22Rv1 (cell line): Measurements from ENCODE around the gene CTSH.

ENCODE experiments used
- H3K27ac ChIP-seq: fragments of 450-650 bp; 2 replicates; pipeline ENCODE4 v1.5.1; 2017
- ZFX ChIP-seq: fragments of 450-650 bp; IDR thresholded peaks from 2 replicates; pipeline ENCODE4 v1.6.1; 2017; ENCODE audit warnings: antibody characterized with exemption, borderline replicate concordance
- TF ChIP-seq, protein P1 (sequence below): fragments of 450-650 bp; IDR thresholded peaks from 2 replicates; pipeline ENCODE4 v1.5.1; 2017; ENCODE audit warnings: mild to moderate bottlenecking

The CTSH gene

DNA sequence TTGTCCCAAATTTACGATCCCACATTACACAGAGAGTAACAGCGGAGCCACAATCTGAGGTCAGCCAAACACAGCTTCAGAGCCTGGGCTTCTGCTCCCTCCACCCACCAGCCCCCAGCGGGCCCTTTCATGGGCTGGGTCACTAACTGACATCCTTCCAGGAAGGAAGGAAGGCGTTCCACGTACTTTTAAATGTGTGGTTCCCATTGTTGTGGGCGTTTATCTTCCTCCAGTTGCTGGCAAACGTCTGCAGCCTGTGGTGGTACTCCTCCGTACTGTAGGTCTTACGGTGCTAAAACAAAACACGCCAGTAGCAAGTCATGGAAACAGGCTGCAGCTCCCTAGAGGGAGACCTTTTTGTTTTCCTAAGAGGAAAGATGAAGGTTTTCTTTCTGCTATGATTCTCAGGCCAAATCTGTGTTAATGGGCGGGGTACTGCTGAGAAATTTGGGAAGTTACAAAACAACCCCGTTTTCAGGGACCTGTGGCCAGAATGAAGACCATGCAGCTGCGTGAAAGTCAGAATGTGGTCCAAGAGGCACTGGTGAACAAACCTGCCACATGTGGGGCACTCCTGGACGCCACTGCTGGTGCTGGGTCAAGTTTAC, 7.6 kb downstream of the CTSH start:
- no peak for TF ChIP-seq ZFX
- TF ChIP-seq, protein P1, sequence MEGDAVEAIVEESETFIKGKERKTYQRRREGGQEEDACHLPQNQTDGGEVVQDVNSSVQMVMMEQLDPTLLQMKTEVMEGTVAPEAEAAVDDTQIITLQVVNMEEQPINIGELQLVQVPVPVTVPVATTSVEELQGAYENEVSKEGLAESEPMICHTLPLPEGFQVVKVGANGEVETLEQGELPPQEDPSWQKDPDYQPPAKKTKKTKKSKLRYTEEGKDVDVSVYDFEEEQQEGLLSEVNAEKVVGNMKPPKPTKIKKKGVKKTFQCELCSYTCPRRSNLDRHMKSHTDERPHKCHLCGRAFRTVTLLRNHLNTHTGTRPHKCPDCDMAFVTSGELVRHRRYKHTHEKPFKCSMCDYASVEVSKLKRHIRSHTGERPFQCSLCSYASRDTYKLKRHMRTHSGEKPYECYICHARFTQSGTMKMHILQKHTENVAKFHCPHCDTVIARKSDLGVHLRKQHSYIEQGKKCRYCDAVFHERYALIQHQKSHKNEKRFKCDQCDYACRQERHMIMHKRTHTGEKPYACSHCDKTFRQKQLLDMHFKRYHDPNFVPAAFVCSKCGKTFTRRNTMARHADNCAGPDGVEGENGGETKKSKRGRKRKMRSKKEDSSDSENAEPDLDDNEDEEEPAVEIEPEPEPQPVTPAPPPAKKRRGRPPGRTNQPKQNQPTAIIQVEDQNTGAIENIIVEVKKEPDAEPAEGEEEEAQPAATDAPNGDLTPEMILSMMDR = no peak
- H3K27ac ChIP-seq = no peak overlapping the region

DNA sequence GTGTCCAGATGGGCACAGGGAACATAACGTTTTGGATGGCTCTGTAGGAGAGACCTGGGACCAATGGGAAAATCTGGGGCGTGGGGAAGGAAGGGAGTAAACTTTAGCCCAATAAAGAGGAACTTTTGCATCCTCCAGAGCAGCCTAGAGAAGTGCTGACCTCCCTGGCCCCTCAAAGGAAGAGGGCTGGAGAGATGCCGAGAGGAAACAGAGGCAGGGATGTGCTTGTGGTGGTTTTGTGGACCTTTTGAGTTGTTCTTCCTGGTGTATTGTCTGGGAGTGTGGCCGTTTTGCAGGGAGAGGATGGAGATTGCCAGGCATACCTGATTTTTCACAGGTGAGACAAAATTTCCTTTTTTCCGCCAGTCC, 10.2 kb downstream of the CTSH start:
- TF ChIP-seq, protein P1 = no peak
- TF ChIP-seq ZFX = no peak
- H3K27ac ChIP-seq = no peak overlapping the region

DNA sequence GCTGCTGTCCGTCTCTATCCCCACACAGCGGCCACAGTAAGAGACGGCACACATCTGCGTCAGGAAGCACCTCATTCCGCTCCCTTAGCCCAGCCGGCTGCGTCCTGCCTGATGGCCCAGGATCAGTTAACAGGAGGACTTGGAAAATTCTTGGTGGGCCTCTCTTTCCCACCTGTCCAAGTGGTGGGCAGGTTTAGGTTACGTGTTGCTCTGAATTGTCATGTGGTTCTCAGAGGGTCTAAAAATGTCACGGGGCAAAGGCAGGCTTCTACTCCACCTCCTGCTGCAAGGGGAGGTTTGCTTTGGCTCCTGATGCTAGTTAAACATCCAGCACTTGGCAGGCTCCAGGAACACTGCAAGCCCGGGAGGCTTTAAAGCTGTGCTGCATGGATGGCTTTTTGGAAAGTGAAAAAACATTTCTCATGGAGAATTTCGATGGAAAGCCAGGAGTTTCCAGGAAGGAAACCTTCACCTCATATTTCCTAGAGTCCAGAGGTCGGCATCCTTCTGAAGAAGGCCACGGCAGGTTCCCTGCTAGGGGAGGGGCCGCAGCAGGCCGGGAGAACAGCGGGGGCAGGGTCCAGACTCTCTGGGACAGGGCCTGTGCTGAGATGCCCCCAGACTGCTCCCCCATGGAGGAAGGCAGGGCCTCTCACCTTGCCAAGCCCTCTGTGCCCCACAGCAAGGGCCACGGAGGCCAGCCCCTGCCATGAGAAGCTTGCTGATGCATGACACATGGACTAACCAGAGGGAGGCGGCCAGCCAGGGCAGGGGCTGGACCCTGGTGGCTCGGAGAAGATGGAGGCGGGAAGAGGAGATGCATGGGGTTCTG, 10.8 kb downstream of the CTSH start:
- TF ChIP-seq, protein P1 = no peak
- no peak for TF ChIP-seq ZFX
- peak overlapping the region; percentile 47 for H3K27ac ChIP-seq

DNA sequence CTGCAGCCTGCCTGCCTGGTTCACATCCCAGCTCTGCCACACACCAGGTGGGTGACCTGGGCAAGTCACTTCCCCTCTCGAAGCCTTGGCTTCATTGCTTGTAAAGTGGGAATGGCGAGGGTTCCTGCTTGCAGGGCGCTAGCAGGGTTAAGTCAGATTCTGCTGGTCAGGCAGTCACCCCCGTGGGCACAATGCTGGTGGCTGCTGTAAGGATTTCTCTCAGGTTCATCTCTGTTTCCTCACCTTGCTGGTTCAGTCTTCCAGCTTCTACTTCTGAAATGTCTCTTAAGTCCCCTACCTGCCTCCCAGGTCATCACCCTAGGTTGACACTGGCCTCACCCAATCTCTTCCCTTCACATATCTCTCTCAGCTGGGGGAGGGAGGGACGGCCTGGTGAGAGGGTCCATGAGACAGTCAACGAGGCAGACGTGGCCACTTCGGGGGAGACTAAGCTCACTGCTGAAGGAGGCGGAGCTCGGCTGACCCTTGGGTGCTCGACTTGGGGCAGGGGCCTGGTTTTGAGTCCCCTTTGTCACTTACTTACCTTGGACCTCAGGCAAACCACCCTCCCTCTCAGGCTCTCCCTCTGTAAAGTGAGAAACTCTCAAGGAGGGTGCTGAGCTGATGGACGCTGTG, 11.5 kb downstream of the CTSH start:
- peak overlapping the region; percentile 47 for H3K27ac ChIP-seq
- TF ChIP-seq, protein P1 = no peak

DNA sequence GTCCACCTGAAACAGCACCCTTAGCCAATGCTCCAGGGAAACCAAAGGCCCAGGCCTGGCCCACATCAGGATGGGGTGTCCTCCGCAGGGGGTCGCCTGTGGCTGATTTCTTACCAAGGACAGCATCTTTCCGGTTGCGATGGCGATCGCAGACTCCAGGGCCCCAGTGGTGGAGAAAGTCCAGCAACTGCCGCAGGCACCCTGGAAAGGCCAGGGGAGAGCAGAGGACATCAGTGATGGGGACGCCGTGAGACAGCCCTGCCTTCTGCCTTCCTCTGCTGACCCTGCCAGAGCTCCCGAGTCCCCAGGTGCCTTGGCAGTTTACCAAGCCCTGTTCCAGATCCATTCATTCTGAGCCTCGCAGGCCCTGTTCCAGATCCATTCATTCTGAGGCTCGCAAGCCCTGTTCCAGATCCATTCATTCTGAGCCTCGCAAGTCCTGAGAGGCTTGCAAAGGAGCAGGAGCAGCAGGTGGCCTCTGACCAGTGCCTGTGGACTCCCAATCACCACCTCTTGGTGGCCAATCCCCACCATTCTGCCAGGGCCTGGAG, 12.5 kb downstream of the CTSH start:
- no peak overlapping the region for H3K27ac ChIP-seq
- TF ChIP-seq, protein P1 = no peak
- no peak for TF ChIP-seq ZFX

DNA sequence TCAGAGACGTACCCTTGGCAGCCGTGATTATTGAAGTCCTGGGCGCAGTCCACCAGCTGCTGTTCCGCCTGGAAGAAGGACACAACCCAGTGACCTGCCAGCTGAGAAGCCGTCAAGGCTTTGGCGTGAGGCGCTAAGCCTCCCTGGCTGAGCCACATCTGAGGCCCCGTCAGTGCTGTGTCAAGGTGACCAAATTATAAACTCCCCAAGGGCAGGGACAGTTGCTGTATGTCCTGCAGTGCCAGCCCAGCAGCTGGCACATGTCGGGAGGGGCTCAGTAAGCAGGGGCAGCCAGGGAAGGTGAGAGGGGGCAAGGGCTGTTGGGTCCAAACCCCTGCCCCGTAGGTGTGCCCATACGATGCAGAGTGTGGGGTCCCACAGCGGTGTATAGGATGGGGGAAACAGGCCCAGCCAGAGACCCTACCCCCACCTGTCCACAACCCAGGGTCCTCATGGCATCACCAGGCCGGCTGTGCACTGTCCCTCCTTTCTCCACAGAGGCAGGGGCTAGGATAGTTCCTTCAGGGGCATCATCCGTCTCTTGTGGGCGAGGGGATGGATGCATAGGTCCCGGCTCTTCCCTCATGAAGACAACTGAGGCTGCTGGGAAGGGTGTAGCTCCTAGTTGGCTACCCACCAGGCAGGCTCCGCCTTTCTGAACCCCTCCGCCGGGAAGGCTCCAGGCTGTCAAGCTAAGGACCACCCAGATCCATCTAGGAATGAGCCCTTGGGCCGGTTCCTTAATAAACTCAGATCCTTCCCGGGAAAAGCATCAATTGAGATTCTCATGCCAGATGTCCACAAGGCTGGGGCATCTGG, 13.2 kb downstream of the CTSH start:
- TF ChIP-seq, protein P1 = no peak
- no peak for TF ChIP-seq ZFX
- H3K27ac ChIP-seq = no peak overlapping the region
